DMS79 treated with DMSO at 0.1 percent for 48 hours (cell line): ENCODE results near the gene TTC24.

Source experiments
- DNase-seq: peaks from one replicate; lab custom pipeline; 2025; lab: John Stamatoyannopoulos, UW

The TTC24 gene

DNA sequence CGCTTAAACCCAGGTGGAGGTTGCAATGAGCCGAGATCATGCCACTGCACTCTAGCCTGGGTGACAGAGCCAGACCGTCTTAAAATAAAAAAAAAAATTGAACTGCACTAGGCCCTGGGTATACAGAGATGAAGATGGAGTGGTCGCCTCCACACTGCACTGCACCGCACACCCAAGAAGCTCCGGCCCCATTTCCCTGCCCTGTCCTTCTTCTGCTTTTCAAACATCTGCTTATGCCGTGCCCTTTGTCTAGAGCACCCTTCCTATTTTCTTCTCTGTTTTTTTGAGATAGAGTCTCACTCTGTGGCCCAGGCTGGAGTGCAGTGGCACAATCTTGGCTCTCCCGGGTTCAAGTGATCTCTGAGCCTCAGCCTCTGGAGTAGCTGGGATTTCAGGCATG is 24.6 kb upstream of the TTC24 start:
- no peak for DNase-seq

DNA sequence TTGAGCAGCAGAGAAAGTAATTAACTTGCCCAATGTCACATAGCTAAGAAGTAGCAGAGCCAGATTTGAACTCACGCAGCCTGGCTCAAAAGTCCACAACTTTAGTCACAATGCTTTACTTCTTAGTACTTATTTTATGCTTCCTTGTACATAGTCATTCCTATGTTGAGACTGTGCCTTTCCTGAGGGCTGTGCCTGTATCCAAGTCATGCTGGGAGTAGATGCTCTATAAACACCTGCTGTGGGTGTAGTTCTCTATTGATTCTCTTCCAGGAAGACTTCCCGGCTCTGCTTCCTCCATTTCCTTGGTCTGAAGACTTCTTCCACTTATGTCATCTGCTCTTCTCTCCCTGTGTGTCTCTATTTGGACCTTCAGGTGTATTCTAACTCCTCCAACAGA is 23.8 kb upstream of the TTC24 start:
- no peak for DNase-seq

DNA sequence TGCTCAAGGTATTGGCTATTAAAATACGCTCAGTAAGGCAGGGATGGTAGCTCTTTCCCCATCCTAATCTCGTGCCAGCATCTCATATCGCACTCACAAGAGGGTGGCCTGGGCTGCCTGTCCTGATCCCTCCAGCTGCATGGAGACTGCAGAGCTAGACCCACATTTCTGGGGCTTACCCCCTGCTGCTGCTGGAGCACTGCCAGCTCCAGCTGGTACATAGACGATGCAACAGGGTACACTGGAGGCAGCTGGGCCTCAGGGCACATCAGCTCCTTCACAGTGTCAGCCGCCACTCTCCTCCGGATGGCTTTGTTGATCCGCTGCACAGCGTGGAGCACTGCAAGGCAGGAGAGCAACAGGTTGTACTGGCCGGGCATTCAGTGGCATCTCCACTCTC is 23.2 kb upstream of the TTC24 start:
- DNase-seq: no peak

DNA sequence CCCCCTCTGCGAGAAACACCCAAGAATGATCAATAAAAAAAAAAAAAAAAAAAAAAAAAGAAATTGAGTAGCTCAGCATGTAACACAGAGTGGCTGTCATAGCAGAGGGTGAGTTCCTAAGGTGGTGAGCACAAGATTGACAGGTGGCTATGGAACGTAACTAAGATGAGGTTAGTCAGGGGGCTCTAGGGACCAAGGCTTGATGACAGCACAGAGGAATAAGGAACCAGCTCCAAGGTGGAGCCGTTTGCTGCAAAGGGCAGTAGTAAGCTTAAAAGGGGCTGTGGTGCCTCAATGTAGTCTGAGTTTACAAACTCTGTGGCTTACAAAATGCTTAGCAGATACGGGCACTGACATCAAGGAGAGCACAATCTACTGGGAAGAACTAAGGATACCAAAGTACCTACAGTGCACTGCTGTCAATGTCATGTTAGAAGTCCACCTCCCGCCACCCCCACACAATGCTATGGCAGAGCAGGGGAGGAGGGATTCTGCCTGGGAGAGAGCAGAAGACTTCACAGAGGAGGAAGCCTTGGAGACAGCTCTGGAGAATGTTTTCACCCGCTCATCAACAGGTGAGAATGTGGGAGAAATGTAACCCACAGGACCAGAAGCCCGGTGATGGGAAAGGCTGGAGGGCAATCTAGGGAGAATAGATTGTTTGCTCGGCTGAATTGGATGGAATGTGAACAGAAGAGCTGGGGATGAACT is 20.3 kb upstream of the TTC24 start:
- no peak for DNase-seq

DNA sequence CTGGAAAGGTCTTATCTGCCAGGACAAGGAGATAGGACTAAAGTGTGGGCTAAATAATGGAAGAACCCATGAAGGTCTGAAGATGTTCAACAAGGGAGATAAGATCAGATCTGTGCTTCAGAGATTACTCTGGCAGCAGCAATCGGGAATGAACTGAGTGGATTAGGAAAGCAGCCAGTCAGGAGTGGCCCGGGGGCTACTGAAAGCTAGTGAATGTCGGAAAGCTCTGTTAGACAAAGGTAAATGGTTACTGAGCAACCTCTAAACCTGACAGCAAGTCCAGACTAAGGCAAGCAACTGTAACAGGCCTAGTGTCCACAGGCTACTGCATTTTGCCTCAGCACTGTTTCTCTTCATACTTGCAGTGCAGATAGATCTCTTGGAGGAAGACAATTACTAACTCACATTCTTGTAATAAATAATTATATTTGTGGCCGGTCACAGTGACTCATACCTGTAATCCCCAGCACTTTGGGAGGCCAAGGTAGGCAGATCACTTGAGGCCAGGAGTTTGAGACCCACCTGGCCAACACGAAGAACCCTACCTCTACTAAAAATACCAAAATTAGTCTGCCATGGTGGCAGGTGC is 19.6 kb upstream of the TTC24 start:
- no peak for DNase-seq

DNA sequence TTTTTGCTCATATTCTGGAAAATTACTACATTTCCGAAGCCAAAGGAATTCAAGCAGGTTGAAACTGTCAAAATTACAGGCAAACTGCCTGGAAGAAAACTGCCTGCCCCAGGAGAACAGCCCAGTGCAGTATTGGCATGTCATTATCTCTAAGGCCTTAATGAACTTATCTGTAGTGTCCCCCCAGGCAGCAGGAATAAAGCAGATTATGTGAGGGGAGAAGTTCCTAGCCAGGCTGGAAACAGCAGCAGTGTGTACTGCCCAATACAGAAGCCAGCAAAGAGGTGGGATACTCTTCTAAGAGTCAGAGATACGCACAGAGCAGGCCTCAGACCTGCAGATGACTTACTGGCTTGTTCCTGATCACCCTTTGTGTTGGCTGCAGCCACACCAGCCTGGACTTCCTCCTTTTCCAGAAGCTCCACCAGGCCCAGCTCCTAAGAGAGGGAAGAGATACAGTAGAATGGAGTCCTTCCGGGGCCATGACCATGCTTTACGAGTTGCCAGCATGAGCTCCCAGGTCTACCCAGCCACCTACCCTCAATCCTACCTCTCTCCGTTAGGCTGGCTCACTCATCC is 18.8 kb upstream of the TTC24 start:
- no peak for DNase-seq

DNA sequence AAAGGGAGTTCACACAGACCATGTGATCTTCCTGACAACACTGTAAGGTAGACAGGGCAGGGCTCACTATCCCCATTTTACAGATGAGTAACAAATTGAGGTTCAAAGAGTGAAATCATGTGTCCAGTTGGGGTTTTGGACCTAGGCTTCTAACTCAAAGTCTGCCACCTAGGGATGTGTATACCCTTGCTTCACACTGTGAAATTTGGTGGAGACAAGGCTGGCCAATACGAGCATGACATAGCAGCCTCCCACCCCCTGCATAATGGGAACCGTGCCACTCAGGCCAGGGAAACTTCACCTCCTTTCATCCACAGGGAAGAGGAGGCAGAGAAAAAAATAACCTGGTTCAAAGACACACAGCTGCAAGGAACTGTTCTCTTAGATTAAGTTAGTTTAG is 14.0 kb upstream of the TTC24 start:
- no peak for DNase-seq

DNA sequence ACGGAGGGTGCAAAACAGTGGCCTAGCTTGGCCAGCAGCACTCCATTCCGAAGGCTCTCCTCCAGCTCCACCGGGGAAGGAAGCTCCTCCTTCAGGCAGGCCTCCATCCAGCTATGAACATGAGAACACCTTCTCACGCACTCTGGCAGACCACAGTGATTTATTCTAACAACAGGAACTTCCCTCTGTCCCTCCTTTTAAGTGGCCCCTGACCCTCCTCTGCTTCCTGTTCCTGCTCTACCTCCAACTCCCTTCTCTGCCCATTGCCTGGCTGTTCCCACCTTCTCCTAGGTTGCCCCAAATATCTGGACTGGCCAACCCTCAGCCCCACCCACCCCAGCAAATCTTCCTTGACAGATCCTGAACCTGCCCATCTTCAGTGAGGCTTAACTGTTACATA is 13.1 kb upstream of the TTC24 start:
- no peak for DNase-seq

DNA sequence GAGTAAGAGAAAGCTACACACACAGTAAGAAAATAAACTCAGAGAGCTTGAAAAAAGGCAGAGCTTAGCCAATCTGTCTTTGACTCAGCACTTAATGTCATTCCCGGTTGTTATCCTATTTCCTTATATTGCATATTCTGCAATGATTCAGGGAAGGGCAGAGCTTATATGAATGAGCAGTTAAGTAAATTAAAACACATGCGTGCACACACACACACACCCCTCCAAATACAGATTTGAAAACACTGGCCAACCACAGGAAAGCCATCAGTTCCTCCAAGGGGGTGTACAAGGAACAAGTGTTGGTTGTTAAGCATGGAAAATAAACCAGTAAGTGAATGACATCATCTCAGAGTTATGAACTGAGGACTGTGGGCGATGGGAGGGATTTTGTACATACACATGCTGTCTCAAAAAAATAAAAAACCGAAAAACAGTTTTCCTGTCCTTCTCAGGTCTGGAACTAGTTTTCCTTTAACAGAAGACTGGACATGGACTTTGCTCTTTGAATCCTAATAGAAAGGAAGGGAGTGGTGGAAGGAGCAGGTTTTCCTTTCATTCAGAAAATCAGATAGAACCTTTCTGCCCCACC is 8.2 kb upstream of the TTC24 start:
- peak; percentile 17 for DNase-seq

DNA sequence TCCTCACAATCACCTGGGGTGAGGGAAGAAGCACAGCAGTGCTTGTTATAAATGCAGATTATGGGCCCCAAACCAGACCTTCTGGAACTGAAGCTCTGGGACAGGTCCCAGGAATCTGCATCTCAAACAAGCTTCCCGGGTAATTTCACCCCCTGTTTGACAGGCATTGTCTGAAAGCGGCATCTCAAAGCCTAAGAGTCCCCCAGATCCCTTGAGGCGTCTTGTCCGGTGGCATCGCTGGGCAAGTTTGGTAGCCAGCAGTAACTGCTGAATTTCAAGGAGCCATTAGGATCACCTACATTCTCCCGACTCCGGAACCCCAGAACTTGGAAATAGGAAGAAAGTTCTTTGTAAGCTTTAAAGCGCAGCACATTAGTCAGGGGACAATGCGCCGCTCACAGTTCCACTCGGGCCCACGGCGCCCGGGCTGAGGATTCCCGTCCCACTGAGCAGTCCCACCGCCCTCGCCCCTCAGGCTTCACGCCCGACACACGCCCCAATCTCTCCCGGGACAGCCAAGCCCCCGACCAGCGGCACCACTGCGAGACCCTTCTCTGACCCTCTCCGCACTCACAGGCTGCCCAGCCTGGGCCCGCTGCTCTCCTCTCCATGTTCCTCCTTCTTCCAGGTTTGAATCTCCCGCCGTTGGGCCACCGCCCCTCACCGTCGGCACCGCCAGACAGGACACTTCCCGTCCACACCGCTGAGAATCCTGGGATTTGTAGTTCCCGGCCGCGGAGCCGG is 7.4 kb upstream of the TTC24 start, which contains the start of gene IQGAP3:
TSS of gene IQGAP3 (minus strand) at position 647 of the 744 bp plus-strand sequence. CDS start at position 611, 36 bp downstream.
- DNase-seq: peak; percentile 80

DNA sequence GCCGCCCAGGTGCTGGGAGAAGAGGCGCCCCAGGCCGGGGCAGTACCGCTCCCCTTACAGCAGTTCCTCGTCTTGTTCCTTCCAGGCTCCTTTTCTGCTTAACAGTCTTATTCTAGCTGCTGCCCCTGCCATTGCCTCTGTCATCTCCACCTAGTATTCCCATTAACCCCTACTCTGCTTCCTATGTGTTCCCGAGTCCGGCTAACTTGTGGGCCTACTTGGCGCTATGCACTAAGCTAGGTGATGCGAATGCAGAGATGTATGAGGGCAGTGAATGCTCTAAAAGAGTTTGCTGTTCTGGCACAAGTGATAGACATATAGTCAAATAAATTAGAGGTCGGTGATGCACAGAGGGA is 6.9 kb upstream of the TTC24 start:
- no peak for DNase-seq

DNA sequence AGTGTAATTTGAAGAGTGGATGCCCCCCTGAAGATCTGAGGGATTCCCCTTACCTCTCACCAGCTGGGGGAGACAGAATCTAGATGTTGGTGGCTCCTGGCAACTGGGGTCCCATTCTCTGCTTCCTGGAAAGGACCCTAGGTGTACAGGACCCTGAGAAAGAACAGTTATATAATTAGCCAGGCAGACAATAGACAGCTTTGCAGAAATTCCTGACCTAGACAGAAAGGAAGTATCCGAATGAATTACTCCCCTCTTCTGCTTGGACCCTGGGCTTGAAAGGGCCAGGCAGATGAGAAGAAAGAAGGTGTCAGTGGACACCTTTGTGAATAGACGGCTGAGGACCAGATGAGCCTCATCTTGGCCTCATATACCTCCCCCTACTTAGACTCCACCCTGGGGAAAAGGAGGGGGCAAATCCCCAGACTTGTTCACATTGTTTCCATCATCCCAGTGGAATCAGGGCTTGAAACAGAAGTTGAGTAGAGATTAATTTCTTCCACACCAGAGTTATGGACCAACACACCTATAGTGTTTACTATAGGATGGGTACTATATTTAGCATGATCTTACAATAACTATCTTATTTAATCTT is 5.4 kb upstream of the TTC24 start:
- DNase-seq: no peak

DNA sequence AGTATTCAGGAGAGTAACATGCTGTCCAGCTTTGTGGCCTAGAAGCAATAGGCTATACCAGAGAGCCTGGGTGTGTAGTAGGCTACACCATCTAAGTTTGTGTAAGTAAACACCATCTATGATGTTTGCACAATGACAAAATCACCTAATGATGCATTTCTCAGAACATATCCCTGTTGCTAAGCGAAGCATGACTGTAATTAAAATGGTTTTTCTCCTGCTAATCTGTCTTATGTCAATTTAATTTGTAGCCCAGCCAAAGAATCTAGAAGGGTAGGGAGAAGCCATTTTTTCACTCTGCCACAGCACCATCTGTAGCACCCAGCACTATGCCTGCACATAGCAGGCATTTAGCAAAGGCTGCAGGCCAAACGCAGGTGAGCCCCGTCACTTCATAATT is 2.0 kb upstream of the TTC24 start:
- DNase-seq: no peak

DNA sequence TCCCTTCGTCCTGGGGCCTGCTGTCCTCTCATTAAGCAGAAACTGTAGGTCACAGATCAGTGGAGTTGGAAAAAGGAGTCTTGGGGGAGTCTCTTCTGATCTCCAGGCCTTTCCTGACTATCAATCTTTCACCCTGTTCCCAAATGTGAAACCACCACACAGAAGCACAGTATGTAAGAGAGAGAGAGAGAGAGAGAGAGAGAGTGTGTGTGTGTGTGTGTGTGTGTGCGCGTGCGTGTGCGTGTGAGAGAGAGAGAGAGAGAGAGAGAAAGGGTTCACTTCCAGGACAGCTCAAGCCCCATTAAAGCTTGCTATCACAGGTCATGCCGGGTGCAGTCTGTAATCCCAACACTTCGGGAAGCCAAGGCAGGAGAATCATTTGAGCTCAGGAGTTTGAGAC is 1.5 kb upstream of the TTC24 start:
- DNase-seq: no peak

DNA sequence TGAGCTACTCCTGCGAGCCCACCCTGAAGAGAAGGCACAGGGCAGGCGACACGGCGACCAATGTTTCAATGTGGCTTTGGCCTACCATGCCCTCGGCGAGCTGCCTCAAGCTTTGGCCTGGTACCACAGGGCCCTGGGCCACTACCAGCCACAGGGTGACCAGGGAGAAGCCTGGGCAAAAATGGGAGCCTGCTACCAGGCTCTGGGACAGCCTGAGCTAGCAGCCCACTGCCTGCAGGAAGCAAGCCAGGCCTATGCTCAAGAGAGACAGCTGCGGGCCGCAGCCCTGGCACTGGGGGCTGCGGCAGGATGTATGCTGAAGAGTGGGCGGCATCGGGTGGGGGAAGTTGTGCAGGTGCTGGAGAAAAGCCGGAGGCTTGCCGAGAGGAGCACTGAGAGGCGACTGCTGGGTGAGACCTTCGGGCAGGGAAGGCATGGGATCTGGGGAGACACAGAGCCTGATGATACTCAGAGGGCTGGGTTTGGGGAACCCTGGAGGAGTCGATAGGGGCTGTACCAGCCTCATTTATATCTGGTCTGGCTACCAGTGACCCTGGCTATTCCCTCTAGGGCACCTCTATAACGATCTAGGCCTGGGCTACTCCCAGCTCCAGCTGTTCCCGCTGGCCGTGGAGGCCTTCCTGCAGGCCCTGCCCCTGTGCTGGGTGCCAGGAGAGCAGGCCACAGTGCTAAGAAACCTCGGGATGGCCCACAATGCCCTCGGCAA is 2.3 kb downstream of the TTC24 start:
- DNase-seq: no peak

DNA sequence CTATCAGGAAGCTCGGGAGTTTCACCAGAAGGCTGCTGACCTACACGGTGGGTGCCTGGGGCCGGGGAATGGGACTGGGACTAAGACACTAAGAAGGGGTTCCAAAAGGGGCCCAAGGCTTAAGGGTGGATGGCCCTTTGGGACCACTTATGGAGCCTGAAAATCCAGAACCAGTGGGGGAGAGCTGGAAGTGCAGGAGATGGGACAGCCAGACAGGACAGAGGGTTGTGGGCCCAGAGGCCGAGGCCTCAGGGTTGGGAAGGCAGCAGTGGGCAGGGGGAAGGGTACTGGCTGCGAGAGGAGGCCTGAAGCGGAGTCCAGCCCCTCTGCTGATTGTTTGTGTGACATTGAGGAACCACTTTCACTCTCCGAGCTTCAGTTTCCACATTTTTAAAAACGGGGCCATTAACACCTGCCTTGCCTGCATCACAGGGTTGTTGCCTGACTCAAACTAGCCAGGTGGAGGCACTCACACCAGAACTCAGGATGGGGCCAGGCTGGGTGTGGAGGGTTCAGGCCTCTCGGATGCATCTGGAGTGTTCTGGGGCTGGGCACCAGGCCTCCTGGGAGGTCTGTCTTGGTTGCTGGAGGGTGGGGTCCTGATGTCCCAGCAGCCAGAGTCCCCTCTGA is 3.0 kb downstream of the TTC24 start:
- DNase-seq: no peak

DNA sequence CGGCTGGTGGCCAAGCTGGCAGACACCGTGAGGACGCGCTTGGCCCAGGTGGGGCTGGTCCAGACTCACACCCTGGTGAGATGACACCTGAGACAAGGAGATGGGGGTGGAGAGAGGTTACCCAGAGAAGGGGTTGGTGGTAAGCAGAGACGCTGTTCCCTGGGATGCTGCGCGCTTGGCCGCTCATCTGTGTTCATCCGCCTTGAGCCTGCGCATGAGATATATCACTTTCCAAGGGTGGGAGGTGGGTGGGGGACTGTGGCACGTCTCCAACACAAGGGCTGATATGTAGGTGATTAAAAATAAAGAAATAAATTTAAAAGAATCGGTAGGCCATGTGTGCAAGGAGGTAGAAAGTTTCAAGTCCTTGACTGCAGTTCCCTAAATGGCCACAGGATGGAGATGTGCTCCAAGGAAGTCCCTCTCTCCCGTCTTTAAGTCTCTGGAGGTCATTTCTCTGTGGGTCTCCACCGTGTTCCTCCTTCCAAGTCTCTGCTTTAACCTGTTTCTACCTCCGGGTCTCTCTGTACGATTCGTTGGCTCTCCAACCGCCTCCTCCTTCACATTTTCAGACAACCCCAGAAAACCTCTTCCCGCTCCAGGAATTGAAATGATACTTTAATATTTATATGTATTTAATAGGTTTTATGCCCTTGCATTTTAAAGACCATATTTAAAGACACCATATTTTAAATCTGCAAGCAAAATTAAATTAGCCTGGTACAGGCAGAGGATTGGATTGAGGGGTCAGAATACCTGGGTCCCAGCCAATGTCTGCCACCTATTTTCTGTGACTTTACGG is 4.5 kb downstream of the TTC24 start:
- DNase-seq: peak; percentile 91

DNA sequence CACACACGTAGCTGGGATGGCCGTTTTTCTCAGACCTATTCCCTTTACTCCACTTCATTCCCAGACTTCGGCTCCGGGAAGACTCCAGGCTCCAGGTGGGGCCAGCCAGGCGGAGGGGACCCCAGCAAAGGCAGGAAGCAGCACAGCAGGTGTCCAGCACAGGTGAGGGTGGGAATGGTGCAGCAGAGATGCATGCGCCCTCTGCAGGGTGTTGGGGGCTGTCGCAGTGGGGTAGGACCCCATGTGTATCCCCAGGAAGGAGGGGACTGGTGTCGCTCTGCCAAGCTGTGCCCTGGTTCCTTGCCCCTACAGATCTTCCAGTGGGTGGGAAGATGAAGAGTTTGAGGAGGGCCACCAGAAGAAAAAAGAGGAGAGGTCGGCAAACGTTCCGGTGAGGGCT is 5.3 kb downstream of the TTC24 start:
- DNase-seq: no peak

DNA sequence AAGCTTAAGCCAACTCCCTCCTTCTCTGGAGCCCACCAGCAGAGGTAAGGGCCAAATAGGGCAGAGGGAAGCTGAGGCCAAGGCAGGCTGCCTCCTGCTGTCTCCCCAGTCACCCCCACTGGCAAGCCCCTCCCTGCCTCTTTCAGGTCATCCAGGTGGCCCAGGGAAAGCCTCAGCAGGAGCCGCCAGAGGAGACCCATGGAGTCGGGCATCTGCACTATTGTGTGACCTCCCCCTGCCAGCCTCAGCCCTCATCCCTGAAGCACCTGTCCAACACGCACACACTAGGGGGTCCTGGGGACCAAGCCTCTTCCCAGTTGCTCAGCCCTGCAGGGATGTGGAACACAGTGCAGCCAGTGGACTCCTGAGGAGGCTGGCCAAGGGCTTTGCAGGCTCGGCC is 6.8 kb downstream of the TTC24 start:
- no peak for DNase-seq

DNA sequence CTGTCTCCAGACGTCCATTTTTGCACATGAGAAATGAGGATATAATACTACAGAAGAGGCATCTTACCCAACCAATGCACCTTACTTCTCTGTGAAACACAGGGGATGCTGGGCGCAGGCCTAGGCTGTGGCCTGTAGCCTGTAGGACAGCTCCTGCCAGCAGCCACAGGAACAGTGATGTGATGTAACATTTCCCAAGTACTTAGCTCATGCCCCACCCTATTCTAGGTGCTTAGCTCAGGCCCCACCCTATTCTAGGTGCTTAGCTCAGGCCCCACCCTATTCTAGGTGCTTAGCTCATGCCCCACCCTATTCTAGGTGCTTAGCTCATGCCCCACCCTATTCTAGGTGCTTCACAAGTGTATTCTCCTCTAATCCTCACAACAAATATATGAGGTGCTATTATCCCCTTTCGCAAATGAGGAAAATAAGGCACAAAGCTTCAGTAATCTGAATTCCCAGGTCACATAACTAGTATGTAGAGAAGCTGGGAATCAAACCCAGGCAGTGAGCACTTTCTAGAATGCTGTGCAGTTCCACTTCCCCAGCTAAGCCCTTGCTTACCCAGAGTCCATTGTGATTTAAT is 7.5 kb downstream of the TTC24 start:
- DNase-seq: no peak
